NCI-H1092 treated with DMSO at 0.1 percent for 48 hours (cell line): ENCODE data around the gene STARD10.

Source experiments
- DNase-seq: peaks from one replicate; lab custom pipeline; 2025; lab: John Stamatoyannopoulos, UW

STARD10 gene

DNA sequence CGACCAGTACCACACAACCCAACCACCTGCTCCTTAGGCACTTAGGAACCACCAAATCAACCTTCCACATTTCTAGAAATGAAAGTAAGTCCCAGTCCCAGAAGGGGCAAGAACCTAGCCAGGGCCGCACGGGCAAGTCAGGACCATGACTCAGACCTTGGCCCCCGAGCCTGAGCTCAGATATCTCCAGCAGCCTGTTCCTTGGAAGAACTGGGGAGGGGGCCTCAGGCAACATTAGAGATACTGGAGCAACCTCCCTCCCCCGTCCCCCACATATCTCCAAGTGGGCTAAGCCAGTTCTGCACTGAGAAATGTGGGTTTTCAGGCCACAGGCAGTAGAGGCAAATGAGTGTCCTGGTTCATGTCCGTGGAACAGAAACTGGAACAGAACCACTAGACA lies 49.4 kb downstream of the STARD10 start:
- no peak for DNase-seq

DNA sequence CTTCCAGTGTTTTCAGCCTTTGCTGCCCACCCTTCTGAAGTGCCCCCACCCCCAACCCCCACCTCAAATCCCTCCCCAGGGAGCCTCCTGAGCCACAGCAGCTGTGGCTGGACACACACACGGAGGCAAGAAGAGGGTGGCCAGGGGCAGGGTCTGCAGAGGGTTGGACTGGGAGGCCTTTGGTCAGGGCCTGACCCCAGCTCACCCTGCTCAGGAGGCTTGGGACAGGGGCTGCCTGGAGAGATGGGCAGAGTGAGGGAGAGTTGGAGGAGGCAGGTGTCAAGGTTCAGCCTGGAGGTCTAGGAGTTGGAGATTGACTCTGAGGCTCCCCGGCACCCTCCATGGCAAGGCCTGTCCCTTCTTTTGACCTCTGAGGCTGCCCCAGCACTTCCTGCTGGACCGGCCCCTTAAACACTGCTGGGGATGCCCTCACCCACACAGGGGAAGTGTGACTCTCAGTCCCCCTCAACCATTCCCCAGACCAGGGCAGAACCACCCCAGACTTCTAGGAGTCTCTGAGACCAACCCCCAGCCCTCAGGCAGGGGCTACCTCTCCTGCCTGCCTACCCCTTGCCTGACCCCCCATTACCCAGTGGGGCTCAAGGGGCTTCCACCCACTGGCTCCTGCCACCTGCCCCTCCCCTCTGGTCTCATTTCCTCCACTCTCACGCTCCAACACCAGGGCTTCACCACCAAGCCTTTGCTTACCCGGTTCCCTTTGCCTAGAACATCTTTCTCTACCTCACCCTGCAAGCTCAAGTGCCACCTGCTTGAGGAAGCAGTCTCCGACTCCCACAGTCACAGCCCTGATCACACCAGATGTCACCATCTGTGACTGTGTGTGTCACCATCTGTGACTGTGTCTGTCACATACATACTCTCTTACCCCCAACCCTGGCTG lies 50.3 kb downstream of the STARD10 start:
- no peak for DNase-seq

DNA sequence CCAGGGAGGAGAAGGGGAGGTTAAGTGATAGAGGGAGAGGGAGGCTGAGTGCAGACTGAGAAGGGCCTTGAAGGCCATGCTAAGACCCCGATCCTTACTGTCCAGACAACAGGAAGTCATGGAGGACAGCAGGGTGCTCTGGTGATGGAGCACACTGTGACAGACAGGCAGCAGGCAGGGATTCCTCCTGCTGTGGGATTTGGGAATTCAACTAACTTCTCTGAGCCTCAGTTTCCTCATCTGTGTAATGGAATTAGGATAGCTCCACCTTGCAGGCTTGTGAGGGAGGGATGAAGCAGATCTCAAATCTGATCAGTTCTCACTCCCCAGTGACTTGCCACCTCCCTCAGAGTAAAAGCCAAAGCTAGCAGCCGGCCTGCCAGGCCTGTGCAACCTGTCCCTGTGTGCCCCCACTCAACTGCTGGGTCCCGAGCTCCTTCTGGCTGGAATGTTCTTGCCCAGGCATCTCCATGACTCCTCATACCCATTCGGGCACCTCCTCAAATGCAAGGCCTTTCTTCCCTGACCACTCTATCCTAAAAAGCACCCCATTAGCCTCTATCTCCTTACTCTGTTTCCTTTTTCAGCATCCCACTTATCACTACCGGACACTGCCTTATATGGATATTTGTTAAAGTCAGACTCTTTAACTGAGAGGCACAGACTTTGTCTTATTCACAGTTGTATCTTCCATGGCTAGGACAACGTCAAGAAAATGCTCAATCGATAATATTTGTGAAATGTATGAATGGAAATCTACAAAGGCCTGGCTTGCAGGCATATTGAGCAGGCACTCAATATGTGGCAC lies 51.1 kb downstream of the STARD10 start:
- DNase-seq = no peak

DNA sequence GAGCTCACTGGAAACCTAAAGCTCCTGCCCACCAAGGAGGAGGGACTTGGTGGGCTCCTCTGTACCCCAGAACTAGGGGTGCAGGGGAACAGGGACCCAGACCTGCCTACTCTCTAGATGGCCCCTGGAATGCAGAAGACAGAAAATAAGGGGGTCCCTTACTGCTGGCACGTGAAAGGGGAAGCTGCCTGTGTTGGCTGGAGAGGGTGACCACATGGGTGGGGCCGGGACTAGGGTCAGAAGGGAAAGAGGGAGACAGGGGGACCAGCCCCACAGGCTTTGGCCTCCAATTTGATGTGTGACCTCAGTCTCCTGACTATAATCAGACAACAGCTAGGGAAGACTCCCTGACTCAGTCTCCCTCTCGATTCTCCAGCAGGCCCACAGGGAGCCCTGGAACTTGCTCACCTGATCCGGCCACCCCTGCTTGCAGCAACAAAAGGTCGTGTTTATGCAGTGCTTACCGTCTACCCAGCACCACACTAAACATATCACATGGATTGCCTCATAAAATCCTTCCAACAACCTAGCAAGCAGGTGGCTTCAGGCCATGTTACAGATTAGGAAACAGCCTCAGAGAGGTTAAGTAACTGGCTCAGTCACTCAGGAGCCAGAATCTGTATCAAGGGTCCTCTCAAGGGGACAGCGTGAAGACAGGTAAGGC lies 51.9 kb downstream of the STARD10 start:
- no peak for DNase-seq

DNA sequence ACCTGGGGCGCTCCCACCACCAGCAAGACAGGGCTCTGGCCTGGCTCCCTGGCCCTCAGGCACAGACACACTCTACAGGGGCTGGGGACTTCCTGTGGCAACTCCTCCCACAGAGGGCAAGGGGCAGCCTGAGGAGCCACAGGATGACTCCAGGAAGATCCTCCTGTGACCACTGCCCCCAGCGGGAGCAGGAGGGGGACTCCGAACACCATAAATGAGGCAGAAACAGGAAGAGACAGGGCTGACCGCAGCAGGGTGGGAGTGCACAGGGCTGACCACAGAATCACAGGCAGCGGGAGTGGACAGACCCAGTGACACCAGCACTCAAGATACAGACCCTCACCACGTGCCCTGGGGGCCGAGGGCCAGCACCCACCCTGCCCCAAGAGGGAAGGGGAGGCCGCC lies 52.4 kb downstream of the STARD10 start:
- no peak for DNase-seq

DNA sequence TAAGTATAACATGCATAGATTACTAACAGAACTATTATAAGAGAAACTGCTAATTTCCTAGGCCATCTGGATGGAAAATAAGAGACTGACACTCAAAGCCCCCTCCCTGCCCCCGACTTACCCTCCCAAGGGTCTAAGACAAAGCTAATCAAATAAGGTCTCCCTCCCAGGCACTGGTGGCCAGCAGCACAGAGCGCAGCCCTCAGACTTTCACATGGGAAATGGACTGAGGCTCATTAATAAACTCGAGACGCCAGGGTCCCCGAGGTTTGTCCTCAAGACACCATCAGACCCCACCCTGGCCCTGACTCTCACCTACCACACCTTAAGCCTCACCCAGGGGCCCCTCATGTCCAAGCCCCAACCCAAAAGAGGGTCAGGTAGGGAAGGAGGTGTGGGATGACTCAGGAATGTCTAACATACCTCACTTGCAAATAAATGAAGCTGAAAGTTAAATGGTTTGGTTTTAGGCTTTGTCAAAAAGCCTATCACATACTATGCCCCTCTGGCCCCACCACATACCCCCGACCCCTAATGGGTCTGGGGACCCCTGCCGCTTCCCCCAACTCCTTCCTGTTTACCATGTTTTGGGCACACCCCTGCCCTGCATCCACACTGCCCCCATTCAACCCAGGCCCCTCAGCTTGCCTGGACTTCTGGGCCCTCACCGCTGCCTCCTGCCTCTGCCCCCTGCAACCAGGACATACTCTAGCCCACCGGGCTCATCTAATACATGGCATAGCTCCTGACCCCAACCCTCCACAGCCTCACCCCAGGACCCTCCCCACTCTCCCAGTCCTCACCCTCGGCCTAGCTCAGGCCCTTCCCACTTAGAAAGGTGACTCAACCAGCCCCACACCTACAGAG lies 53.1 kb downstream of the STARD10 start:
- no peak for DNase-seq

DNA sequence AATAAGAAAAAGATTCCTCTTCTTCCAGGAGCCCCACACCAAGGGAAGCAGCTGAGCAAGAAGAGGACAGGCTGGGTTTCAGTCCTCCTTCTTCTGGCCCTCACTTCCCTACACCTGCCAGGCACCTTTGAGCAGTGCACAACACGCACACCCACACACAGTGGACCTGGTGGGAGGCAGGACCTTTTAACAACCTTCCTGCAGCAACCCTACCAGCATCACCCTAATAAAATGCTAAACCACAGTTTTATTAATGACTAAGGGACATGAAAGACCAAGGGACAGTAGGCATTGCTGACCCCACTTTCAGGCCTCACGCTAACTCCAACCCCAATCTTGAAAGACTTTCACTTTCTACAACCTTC lies 53.8 kb downstream of the STARD10 start:
- no peak for DNase-seq

DNA sequence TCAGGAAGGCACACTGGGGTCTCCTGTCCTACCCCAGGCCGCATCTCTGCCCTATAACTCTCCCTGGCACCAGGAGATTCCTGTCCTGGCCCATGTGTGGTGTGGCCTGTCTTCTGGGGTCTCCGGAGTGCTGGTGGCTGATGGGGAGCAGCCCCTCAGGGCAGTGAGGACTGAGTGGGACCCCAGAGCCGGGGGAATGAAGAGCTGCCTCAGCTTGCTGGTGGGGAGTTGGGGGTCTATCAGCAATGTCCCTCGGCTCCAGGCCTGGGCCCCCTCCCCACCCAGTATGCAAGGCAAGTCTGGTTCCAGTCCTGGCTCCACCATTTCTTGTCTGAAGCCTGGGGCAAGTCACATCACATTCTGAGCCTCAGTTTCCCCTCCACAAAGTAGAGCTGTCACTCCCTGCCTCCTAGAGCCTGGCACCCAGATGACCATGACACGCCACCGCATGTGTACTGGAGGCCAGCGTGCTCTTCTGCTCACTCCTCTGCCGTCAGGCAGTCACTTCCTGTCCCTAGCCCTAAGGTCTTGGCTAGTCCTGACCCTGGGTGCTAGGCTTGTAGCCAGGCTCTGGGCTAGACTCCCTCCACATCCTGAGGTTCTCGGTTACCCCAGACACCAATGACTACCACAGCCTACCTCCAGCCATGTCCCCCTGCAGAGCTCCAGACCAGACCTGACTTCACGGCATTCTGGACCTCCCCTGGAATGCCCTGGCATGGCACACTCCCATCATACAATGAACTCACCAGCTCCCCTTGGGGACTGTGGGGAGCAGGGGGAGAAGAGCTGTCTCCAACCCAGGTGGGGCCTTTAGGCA lies 54.4 kb downstream of the STARD10 start:
- DNase-seq = no peak

DNA sequence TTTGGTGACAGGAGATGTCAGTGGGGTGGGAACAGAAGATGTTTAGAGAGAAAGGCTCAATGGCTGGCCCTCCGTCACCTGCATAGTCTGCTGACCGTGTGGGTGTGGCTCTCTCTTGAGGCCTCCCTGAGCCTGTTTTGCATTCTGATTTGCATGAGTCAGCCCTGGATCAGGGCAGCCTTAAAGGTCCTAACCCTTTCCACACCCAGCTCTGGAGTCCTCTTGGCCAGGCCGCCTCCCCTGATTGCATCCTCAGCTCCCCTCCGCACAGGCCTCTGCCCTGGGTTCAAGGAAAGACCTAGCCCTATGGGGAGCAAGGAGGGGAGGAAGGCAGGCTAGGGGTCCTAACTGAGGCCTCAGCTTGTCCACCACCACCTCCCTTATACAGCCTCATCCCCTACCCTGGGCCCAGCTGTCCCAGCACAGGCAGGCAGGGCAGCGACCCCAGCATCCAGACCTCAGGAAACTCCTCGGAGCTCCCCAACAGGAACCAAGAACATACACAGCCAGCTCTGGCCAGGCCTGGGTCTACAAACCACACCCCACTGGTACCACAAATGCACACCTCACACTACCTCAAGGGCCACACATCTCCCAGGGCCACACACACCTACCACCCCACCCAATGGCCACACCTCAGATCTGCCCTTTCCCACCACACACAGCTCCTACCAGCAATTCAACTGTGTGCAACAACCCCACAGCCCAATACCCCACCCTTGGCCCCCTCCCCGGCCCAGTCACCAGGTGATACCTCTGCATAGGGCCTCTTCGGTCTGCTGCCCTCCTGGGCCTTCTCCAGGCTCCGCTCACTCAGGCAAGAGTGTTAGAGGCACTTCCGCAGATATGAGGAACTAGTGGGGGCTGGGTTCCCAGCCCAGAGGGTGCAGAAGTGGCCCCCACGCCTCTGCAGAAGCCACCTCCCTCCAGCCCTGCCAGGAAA lies 55.4 kb downstream of the STARD10 start:
- DNase-seq = no peak

DNA sequence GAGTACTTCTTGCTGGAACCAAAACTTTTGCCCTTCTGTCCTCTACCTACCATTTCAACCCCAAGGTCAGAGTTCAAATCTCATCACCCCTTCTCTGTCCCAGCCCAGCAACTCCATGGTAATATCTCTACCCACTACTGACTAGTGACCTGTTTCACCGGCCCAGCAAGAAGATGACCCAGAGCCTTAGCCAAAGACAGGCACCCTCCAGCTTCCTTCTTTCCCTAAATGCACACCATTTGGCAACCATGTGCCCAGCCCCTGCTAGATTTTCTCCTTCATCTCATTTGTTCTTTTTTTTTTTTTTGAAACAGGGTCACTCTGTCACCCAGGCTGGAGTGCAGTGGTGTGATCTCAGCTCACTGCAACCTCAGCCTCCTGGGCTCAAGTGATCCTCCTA lies 56.5 kb downstream of the STARD10 start:
- no peak for DNase-seq

DNA sequence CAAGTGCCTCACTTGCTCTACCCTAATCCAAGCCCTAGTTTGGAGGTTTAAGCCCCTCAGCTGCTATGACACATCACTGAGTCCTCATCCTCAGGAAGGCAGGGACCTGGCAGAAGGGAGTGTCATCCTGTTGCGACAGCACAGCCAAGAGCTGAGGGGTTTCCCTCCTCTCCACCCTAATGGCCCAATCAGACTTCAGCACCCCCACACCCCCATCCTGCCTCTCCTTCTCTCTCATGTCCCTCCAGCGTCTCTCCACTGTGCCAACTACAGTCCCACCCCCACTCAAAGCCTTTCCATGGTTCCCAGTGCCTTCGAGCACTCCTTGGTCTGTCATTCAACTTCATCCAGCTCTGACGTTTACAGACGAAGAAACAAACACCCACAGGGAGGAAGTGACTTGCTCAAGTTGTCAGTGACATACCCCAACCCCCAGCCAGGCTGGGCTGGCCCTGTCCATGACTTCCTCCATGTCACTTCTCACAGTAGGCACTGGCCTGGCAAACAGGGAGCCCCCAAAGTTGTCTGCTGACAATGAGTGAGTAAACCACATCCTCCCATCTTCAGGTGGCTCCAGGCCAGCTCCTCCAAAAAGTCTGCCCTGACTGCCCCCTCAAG lies 57.3 kb downstream of the STARD10 start:
- no peak for DNase-seq

DNA sequence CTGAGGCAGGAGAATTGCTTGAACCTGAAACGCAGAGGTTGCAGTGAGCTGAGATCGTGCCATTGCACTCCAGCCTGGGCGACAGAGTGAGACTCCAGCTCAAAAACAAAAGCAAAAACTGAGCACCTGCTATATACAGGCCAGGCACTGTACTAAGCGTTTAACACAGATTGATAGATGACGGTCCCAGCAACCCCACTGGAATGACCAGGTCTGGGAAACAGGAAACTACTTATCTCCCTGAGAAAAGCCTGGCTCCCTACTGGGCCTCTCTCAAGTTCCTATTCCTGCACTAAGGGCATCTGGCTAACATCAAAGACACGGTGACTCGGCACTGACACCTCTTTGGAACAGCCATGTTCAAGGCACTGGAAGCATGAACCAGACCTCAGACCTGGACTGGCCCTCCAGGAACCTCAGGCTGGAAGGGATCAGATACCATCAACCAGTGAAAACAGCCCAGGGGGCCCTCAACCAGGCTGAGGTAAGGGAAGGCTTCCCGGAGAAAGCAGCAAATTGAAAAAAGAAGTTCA lies 58.3 kb downstream of the STARD10 start:
- DNase-seq = no peak

DNA sequence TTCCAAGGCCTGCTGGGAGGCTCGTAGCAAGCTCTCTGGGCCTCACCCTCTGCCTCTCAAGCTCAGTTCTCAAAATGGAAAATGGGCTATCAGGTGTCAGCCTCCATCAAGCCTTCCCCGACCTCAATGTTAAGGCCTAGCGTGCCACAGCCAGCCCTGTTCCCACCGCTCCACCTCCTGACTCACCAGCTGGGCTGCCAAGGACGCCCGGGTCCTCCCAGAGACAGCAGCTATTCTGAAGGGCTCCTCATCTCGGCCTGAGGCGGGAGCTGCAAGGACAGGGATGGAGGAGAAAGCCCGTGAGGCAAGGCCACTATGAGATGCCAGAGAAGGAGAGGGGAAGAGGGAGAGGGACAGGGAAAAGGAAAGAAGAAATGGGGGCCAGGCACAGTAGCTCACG lies 61.5 kb downstream of the STARD10 start:
- no peak for DNase-seq

DNA sequence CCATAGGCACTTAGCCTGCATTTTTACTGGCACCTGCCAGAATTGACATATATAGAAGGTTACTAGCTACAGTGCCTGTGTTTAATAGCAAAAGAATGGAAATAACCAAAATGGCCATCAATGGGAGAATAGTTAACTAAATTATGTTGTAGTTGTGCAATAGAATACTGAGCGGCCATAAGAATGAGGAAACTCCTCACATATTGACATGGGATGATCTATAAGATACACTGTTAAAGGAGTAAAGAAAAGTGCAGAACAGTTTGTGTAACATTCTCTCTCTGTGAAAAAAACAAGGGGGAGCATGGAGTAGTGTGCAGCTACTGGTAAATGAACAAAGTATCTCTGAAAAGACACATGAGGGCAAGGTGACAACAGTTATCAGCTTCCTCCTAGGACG lies 63.1 kb downstream of the STARD10 start:
- DNase-seq = no peak

DNA sequence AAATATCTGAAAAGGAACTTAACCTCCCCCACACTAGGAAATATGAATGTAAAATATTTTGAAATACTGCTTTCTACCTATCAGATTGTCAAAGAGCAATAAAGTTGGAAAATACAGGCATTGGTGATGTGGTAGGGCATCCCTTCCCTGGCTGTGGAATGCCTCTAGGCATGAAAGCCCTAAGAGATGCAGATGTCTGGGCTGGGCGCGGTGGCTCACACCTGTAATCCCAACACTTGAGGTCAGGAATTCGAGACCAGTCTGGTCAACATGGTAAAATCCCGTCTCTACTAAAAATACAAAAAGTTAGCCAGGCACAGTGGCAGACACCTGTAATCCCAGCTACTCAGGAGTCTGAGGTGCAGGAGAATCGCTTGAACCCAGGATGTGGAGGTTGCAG lies 63.6 kb downstream of the STARD10 start:
- DNase-seq = no peak

DNA sequence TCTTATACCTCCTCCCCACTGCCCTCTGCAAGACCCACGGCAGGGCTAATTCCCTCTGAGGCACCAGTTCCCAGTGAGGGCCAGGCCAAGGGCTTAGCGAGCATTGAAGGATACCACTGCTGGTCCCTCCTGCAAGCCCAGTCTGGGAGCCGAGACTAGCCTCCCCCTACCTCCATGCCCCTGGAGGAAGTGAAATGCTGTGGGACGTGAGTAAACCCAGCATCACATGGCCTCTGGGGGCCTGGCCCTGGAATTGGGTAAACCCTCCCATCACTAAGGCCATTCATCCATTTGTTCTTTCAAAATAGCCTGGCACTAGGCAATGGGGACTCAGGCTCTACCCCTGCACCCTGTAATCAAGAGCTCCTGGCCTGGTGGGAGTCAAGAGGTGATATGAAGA lies 66.3 kb downstream of the STARD10 start:
- no peak for DNase-seq

DNA sequence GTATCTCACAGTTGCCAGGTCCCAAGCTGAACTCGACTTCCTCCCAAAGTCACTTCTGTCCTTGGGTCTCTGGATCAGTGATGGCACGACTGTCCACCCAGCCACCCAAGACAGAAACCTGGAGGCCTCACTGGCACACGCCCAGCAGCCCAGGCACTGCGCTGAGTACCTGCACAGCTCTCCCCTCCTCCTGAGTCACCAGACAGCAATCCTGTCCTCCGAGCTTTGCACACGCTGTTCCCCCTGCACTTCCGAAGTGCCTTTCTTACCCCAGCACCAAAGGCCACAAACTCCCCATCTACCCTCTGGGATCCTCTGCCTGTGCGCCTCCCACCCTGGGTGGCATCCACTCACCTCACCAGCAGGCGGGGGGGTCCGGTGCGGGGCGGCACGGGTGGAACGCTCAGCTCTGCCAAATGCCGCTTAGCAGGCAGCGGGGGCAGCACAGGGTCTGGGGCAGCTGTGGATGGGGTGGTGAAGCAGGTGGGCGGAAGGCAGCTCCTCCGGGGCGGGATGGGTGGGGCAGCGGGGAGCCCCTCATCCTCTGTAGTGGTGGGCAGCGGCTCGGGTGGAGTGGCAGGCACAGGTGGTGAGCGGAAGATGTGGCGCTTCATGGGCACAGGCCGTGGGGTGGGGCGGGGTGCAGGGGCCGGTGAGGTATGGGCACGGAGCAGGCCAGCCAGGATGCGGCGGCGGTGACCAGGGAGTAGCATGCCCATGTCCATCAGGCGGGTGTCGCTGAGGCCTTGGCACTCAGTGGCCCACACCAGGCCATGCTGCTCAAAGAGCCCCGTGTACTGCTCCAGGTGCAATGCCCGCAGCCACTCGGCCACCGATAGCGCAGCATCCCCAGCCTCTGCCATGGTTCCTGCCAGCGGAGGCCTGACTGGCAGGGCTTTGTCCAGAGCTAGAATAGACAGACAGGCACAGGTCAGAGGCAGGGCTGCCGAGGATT lies 67.3 kb downstream of the STARD10 start:
- DNase-seq = no peak

DNA sequence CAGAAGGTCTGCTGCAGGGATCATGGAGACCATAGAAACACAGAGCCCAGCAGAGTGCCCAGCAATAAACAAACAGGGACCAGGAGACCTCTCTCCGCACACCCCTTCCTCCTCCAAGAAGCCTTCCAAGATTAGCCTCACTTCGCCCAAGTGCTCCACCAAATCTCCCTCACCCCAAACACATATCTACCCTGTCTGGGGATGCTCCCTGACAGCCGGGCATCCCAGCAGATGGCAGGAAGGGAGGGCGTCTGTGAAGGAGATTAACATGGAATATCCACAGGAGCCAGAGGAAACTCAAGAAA lies 68.2 kb downstream of the STARD10 start:
- DNase-seq = no peak
